ENCODE measurements around the gene EHMT1.

- TF ChIP-seq SIN3A (IDR thresholded peaks at IDR 0.05; ENCODE audit: borderline replicate concordance, insufficient read depth, low read length) (no peak), POLR2AphosphoS5 (IDR thresholded peaks at IDR 0.05; ENCODE audit: low read depth, low read length) (no peak), TAF1 (IDR thresholded peaks at IDR 0.05; ENCODE audit: borderline replicate concordance, insufficient read depth, low read length) (no peak)
- TF ChIP-seq, protein P1, sequence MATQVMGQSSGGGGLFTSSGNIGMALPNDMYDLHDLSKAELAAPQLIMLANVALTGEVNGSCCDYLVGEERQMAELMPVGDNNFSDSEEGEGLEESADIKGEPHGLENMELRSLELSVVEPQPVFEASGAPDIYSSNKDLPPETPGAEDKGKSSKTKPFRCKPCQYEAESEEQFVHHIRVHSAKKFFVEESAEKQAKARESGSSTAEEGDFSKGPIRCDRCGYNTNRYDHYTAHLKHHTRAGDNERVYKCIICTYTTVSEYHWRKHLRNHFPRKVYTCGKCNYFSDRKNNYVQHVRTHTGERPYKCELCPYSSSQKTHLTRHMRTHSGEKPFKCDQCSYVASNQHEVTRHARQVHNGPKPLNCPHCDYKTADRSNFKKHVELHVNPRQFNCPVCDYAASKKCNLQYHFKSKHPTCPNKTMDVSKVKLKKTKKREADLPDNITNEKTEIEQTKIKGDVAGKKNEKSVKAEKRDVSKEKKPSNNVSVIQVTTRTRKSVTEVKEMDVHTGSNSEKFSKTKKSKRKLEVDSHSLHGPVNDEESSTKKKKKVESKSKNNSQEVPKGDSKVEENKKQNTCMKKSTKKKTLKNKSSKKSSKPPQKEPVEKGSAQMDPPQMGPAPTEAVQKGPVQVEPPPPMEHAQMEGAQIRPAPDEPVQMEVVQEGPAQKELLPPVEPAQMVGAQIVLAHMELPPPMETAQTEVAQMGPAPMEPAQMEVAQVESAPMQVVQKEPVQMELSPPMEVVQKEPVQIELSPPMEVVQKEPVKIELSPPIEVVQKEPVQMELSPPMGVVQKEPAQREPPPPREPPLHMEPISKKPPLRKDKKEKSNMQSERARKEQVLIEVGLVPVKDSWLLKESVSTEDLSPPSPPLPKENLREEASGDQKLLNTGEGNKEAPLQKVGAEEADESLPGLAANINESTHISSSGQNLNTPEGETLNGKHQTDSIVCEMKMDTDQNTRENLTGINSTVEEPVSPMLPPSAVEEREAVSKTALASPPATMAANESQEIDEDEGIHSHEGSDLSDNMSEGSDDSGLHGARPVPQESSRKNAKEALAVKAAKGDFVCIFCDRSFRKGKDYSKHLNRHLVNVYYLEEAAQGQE (IDR thresholded peaks at IDR 0.05; ENCODE audit: insufficient read depth in 1 of 2, low read depth in 2 of 2, low read length in 2 of 2), result no peak
These were observed 133.6 kb downstream of the EHMT1 start for GRCh38 chr9:137752426-137752825.
